ENCODE measurements around the gene ZC3H13. TPM values are rescaled to one million over a fixed set of nuclear protein-coding genes. Genes with fewer than 3 reads are reported as not detected.
"Not testable (repeated sequence)": the region's sequence is repeated elsewhere in the genome, so short reads cannot be mapped to it uniquely, and the experiment has no call there.

ZC3H13 gene
- total RNA-seq, 1 donor from 2014 or later = 44.9 TPM

DNA sequence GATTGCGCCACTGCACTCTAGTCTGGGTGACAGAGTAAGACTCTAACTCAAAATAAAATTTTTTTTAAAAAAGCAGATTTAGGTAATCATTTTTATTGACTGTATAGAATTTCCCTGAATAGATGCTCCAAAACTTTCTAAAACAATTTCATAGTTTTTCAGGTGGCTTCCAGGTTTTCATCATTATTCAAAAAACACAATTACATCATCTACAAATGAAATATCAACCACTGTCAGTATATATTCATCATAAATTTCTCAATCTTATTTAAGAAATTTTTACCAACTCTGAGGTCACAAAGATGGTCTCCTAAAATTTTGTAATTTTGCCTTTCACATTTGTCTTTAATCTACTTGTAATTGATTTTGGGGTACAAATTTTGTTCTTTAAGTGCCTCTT, 48.1 kb downstream of the ZC3H13 start:
- no peak for DNase-seq (ENCODE audit: low spot score)
- TF ChIP-seq, protein P1, sequence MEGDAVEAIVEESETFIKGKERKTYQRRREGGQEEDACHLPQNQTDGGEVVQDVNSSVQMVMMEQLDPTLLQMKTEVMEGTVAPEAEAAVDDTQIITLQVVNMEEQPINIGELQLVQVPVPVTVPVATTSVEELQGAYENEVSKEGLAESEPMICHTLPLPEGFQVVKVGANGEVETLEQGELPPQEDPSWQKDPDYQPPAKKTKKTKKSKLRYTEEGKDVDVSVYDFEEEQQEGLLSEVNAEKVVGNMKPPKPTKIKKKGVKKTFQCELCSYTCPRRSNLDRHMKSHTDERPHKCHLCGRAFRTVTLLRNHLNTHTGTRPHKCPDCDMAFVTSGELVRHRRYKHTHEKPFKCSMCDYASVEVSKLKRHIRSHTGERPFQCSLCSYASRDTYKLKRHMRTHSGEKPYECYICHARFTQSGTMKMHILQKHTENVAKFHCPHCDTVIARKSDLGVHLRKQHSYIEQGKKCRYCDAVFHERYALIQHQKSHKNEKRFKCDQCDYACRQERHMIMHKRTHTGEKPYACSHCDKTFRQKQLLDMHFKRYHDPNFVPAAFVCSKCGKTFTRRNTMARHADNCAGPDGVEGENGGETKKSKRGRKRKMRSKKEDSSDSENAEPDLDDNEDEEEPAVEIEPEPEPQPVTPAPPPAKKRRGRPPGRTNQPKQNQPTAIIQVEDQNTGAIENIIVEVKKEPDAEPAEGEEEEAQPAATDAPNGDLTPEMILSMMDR (IDR thresholded peaks at IDR 0.05; ENCODE audit: unreplicated experiment) = no peak
- Mint-ChIP-seq H3K9me3 (ENCODE audit: unreplicated experiment) (no peaks in the 10 kb centered on the region), H3K27me3 (ENCODE audit: unreplicated experiment) (no peaks in the 10 kb centered on the region), H3K27ac (ENCODE audit: unreplicated experiment) (no peak overlapping the region), H3K4me1 (ENCODE audit: unreplicated experiment) (peaks cover 5% of the 10 kb centered on the region), H3K36me3 (ENCODE audit: low read depth, unreplicated experiment) (peaks cover 14% of the 10 kb centered on the region), H3K4me3 (ENCODE audit: unreplicated experiment) (no peak overlapping the region)

DNA sequence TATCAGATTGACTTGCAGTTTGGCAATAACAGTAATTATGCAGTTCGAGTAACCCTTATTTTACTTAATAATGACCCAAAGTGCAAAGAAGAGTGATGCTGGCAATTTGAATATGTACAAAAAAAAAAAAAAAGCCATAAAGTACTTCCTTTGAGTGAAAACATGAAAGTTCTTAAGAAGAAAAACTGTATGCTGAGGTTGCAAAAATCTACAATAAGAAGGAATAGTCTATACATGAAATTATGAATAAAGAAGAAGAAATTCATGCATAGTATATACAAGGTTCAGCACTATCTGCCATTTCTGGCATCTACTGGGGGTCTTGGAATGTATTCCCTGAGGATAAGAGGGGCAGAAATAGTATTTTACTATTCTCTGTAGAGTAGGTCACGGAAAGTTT, 55.9 kb downstream of the ZC3H13 start:
- Mint-ChIP-seq H3K9me3 (ENCODE audit: unreplicated experiment) (no peaks in the 10 kb centered on the region), H3K36me3 (ENCODE audit: low read depth, unreplicated experiment) (peaks cover 15% of the 10 kb centered on the region), H3K4me3 (ENCODE audit: unreplicated experiment) (no peak overlapping the region), H3K27me3 (ENCODE audit: unreplicated experiment) (no peaks in the 10 kb centered on the region), H3K4me1 (ENCODE audit: unreplicated experiment) (no peaks in the 10 kb centered on the region), H3K27ac (ENCODE audit: unreplicated experiment) (no peak overlapping the region)
- DNase-seq (ENCODE audit: low spot score) = no peak
- TF ChIP-seq, protein P1 (IDR thresholded peaks at IDR 0.05; ENCODE audit: unreplicated experiment) = no peak

DNA sequence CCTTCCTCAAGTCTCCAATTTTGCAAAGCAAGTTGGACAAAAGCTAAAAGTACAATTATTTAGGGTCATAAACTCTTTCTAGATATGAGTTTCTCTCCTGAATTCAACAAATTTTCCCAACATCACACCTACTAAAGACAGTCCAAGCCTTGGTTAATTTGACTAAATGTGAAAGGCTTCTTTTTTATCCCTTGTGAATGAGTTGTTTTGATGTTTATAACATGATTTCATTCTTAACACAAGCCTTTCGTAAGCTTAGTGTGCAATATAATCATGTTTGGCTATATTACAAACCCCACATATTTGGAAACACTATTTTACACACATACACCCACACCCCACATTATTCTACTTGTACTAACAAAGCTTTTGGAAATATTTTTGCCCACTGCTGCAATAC, 57.3 kb downstream of the ZC3H13 start:
- TF ChIP-seq, protein P1 (IDR thresholded peaks at IDR 0.05; ENCODE audit: unreplicated experiment) = no peak
- peaks cover 9% of the 10 kb centered on the region for H3K36me3 Mint-ChIP-seq (ENCODE audit: low read depth, unreplicated experiment)

DNA sequence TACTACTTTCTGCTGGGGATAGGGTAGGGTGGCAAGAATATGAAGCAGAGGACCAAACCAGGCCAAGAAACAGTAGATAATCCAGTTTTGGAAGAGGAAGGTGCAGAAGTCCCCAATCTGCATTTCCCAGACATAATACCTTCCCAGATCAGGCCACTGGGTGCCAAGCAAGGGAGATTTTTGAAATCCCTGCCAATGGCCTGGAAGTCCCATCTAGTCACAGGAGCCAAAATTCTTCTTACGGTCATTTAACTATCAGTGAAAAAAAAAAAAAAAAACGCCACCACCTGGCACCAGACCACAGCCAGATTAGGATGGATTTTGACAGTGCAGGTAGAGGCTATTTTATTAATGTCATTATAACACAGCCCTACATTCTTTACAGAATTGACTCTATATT, 57.8 kb downstream of the ZC3H13 start:
- TF ChIP-seq, protein P1 (IDR thresholded peaks at IDR 0.05; ENCODE audit: unreplicated experiment) = no peak
- no peaks in the 10 kb centered on the region for H3K9me3 Mint-ChIP-seq (ENCODE audit: unreplicated experiment)
- H3K27me3 Mint-ChIP-seq (ENCODE audit: unreplicated experiment) = no peaks in the 10 kb centered on the region
- DNase-seq (ENCODE audit: low spot score) = no peak
- no peak overlapping the region for H3K27ac Mint-ChIP-seq (ENCODE audit: unreplicated experiment)
- no peaks in the 10 kb centered on the region for H3K4me1 Mint-ChIP-seq (ENCODE audit: unreplicated experiment)
- no peak overlapping the region for H3K4me3 Mint-ChIP-seq (ENCODE audit: unreplicated experiment)
- peaks cover 6% of the 10 kb centered on the region for H3K36me3 Mint-ChIP-seq (ENCODE audit: low read depth, unreplicated experiment)

More for the DNA sequence above, 57.3 kb downstream of the ZC3H13 start:
- H3K9me3 Mint-ChIP-seq (ENCODE audit: unreplicated experiment) = no peaks in the 10 kb centered on the region
- no peak overlapping the region for H3K27ac Mint-ChIP-seq (ENCODE audit: unreplicated experiment)
- no peak overlapping the region for H3K4me3 Mint-ChIP-seq (ENCODE audit: unreplicated experiment)
- H3K27me3 Mint-ChIP-seq (ENCODE audit: unreplicated experiment) = no peaks in the 10 kb centered on the region
- no peaks in the 10 kb centered on the region for H3K4me1 Mint-ChIP-seq (ENCODE audit: unreplicated experiment)
- DNase-seq (ENCODE audit: low spot score) = no peak

DNA sequence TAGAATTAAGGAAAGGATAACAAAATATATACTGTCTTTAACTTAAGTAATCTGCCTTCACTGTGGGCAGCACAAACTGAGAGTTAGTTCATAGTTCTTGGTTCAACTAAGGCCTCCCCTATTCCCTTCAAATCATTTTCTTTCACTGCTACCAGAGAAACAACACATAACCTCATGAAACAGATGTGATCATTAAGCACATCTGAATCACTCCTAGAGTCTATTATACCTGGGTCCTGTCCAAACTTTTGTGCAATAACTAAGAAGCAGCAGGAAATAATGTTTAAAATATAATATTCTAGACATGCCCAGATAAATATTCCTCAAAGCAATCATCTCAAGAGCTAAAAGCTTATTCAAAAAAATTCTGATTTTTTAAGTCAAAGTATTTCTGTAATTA, 62.9 kb downstream of the ZC3H13 start:
- Mint-ChIP-seq H3K27me3 (ENCODE audit: unreplicated experiment) (no peaks in the 10 kb centered on the region), H3K4me1 (ENCODE audit: unreplicated experiment) (no peaks in the 10 kb centered on the region), H3K9me3 (ENCODE audit: unreplicated experiment) (no peaks in the 10 kb centered on the region), H3K36me3 (ENCODE audit: low read depth, unreplicated experiment) (peaks cover 19% of the 10 kb centered on the region), H3K4me3 (ENCODE audit: unreplicated experiment) (no peak overlapping the region), H3K27ac (ENCODE audit: unreplicated experiment) (no peak overlapping the region)
- TF ChIP-seq, protein P1 (IDR thresholded peaks at IDR 0.05; ENCODE audit: unreplicated experiment) = no peak
- no peak for DNase-seq (ENCODE audit: low spot score)

DNA sequence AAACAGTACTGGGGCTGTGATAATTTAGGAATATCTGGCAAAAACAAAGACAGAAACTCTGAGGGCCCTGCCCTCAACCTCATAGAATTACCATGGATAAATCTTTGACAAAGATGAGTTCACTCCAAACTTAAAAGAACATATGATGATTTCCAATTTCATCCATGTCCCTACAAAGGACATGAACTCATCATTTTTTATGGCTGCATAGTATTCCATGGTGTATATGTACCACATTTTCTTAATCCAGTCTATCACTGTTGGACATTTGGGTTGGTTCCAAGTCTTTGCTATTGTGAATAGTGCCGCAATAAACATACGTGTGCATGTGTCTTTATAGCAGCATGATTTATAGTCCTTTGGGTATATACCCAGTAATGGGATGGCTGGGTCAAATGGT, 71.4 kb downstream of the ZC3H13 start:
- H3K4me3 Mint-ChIP-seq (ENCODE audit: unreplicated experiment); H3K4me1 Mint-ChIP-seq (ENCODE audit: unreplicated experiment); H3K27ac Mint-ChIP-seq (ENCODE audit: unreplicated experiment); DNase-seq (ENCODE audit: low spot score); H3K9me3 Mint-ChIP-seq (ENCODE audit: unreplicated experiment); H3K27me3 Mint-ChIP-seq (ENCODE audit: unreplicated experiment): not testable (repeated sequence)
- H3K36me3 Mint-ChIP-seq (ENCODE audit: low read depth, unreplicated experiment) = peaks cover 16% of the 10 kb centered on the region
